Stimulated activated CD8-positive, alpha-beta memory T cell treated with anti-CD3 and anti-CD28 coated beads, Interleukin-12 subunit alpha, Interleukin-12 subunit beta, amount 100 ng/mL, for 1 hour (primary cell): ENCODE data around the gene KRTAP5-1.

Experiments used
- DNase-seq: peaks from one replicate; pipeline ENCODE4 v3.0.0-alpha.2; 2020; ENCODE audit warnings: low read depth

Gene KRTAP5-1

DNA sequence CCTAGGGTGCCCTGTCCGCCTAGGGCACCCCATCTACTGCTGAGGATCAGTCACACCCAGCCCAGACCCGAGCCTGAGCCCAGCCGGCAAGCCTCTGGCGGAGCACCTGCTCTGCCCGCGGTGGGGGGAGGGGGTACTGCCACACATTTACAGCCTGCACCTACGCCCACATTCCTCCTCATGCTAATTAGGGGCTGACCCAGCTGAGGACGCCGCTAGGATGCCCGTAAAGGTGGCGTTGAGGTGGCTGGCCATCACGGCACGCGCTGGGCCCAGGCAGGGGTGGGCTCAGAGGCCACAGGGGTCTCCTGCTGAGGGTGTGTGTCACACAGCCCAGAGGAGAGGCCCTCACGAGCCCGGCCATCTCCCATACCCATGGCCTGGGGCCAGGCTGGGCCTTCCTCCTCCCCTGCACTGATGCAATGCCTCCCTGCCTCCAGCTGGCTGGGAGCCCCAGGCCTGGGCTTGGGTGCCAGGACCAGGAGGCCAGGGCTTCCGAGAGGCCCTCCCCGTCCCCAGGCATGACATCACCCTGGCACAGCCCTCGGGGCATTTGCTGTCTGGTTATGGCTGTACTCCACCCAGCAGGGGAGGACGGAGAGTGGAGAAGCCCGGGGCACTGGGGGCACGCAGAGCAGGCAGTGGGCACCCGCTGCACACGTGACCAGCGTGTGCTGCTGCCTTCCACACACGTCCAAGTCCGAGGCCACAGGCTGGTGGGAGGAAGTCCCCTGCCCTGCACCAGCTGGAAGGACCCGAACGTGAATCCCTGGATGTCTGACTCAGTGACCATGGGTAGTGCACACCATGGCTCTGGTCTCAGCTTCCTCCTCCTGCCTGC is 25.8 kb downstream of the KRTAP5-1 start:
- DNase-seq = no peak

DNA sequence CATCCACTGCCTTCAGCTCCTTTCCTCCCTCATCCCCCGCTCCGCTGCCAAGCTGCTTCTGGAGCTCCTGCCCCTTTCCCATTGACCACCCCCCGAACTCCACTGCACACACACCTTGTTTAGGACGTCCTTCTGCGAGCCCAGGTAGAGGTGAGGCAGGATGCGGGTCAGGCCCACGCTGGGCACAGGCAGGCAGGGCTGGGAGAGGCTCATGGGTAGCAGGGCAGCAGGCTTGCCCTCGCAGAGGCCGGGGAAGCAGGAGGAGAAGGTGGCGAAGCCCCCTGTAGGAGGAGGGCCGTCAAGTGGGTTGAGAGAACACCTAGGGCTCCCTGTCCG is 26.3 kb downstream of the KRTAP5-1 start:
- DNase-seq = no peak

GRCh38 chr11:1557904-1558774 is 26.9 kb downstream of the KRTAP5-1 start:
- DNase-seq = no peak

- no peak for DNase-seq
Observed at GRCh38 chr11:1557051-1557884, 27.8 kb downstream of the KRTAP5-1 start.

GRCh38 chr11:1556278-1556902 is 28.7 kb downstream of the KRTAP5-1 start:
- DNase-seq = no peak

DNA sequence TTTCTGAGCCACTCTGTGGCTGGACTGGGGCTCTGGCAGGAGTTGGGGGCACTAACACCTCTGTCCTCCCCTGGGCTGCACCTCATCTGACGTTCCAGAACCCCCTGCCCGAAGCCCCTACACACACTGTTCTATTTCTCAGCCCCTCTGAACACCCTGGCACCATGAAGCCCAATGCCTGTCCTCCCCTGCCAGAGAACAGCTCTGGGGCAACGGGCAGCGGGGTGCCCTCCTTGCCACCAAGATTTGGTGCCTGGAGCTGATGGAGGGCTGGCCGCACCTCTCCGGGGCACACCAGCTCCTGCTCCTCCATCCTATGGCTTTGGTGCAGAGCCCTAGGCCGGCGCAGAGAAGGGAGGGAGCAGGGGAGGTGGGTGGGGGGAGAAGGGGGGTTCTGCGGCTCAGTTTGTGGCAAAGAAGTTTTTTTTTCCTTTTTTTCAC is 29.4 kb downstream of the KRTAP5-1 start:
- DNase-seq = no peak

DNA sequence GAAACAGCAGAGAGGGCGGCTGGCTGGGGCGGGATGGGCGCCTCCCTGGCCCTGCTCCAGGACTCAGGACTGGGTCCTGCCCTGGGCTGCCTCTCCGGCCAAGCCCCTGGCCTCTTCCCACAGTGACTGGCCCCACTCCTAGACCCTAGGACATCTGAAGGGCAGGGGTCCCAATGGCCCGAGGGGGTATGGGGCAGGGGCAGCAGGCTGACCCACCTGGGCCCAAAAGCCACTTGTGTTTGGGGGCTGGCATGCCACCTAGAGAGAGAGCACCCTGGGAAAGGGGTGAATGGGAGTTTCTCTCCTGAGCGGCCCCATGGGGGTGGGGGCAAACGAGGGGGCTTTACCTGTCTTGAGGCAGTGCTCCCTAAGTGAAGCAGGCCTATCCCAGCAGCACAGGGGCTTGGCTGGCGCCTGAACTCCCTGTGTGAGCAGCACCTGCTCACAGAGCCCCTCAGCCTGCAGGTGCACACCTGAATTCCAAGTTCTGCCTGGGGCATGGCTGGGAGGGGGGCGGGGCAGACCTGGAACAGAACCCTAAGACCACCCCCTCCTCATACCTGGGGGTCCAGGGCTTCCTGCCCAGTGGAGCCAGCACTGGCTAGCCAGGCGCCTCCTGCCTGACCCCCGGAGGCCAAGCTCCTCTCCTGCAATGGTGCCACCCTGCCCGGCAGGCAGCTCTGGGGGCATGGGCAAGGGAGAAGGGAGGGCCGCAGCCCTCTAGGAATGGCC is 29.9 kb downstream of the KRTAP5-1 start:
- DNase-seq = no peak

- DNase-seq = no peak
Observed at GRCh38 chr11:1553808-1554594, 31.1 kb downstream of the KRTAP5-1 start.

GRCh38 chr11:1549338-1550330 is 35.4 kb downstream of the KRTAP5-1 start:
- no peak for DNase-seq

DNA sequence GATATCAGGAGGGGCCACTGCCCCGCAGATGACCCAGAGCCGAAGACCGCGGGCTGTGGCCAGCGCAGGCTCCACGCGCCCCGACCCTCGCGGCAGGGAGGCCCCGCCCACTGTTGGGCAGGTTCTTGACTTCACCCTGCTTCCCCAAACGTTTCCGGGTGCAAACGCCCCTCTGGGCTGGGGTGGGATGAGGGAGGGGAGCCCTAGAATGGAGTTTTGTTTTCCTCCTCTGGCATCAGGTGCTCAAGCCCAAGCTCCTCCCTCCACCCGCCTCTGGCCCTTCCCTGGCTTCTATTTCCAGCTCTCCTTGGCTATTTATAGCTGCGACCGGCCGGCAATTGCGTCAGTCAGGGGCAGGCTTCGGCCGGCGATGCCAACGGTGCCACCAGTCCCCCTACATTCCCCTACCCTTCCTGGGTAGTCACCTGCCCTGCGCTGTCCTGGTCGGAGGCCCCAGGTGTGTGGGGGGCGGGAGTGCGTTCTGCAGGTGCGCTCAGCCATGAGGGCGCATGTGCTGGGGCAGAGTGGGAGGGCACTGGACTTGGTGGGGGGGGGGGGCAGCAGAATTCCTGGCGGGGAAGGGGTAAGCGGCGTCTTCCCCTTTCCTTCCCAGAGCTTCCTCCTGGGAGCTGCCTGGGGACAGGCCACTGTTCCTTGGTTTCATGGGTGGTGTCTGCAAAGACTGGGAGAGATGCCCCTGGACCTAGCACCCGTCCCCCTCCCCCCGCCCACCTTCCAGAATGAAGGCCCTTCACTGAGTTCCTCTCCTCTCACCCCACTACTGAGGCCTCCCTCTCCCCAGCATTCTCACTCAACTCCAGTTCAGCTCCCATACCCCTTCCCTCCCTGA is 36.6 kb downstream of the KRTAP5-1 start:
- no peak for DNase-seq

- DNase-seq = no peak
Observed at GRCh38 chr11:1547467-1548098, 37.5 kb downstream of the KRTAP5-1 start.

- DNase-seq = peak; percentile 27
Observed at GRCh38 chr11:1546536-1547466, 38.3 kb downstream of the KRTAP5-1 start.

GRCh38 chr11:1546077-1546535 is 39.0 kb downstream of the KRTAP5-1 start:
- no peak for DNase-seq

GRCh38 chr11:1545432-1545831 is 39.7 kb downstream of the KRTAP5-1 start:
- DNase-seq = no peak

DNA sequence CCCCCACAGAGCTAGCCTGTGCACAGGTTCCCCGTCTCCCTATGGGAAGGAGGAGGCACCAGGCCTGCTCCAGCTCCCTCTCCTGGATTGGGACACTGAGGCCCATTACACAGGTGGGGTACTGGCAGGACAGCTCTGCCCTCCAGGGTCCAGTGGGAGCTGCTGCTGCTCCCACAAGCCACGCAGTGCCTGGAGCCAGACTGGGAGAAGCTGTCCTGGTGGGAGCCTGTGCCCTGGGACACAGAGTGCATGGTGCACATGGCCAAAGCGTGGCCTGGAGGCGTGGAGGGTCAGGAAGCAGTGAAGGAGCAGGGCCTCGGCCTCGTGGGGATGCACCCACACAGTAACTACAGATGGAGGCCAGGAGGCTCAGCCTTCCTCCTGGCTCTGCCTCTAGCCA is 40.5 kb downstream of the KRTAP5-1 start:
- no peak for DNase-seq

GRCh38 chr11:1543606-1544263 is 41.3 kb downstream of the KRTAP5-1 start:
- no peak for DNase-seq
